Measurements from ENCODE around the gene TOGARAM1.

Gene TOGARAM1

GRCh38 chr14:44961554-44962333 lies at the start of gene TOGARAM1, which contains the start of gene KLHL28:
Gene TOGARAM1 (plus strand): TSS chr14:44962190. CDS start chr14:44962422, 232 bp downstream.
Gene KLHL28 (minus strand): TSS chr14:44961947. CDS start chr14:44945928, 16,019 bp downstream.
- DNase-seq = peak; percentile 100

GRCh38 chr14:44914849-44915248 lies 47.1 kb upstream of the TOGARAM1 start:
- DNase-seq = peak; percentile 31

- DNase-seq = no peak
Measured at GRCh38 chr14:44928793-44929192, 33.2 kb upstream of the TOGARAM1 start.

GRCh38 chr14:44935155-44935554 lies 26.8 kb upstream of the TOGARAM1 start:
- no peak for DNase-seq

GRCh38 chr14:44937547-44937946 lies 24.4 kb upstream of the TOGARAM1 start:
- no peak for DNase-seq

- peak; percentile 76 for DNase-seq
Measured at GRCh38 chr14:44940211-44940610, 21.8 kb upstream of the TOGARAM1 start.

- no peak for DNase-seq
Measured at GRCh38 chr14:44940944-44941343, 21.0 kb upstream of the TOGARAM1 start.

GRCh38 chr14:44941591-44941990 lies 20.4 kb upstream of the TOGARAM1 start:
- peak; percentile 52 for DNase-seq

- no peak for DNase-seq
Measured at GRCh38 chr14:44942436-44942835, 19.6 kb upstream of the TOGARAM1 start.

GRCh38 chr14:44944107-44944506 lies 17.9 kb upstream of the TOGARAM1 start:
- DNase-seq = no peak

GRCh38 chr14:44945264-44945663 lies 16.7 kb upstream of the TOGARAM1 start:
- peak; percentile 92 for DNase-seq

- no peak for DNase-seq
Measured at GRCh38 chr14:44951051-44951450, 10.9 kb upstream of the TOGARAM1 start.

GRCh38 chr14:44952391-44953110 lies 9.4 kb upstream of the TOGARAM1 start:
- DNase-seq = no peak

GRCh38 chr14:44954750-44955149 lies 7.2 kb upstream of the TOGARAM1 start:
- no peak for DNase-seq

- DNase-seq = no peak
Measured at GRCh38 chr14:44955528-44955927, 6.5 kb upstream of the TOGARAM1 start.

- no peak for DNase-seq
Measured at GRCh38 chr14:44956866-44957265, 5.1 kb upstream of the TOGARAM1 start.

GRCh38 chr14:44959538-44959937 lies 2.5 kb upstream of the TOGARAM1 start:
- no peak for DNase-seq

- no peak for DNase-seq
Measured at GRCh38 chr14:44960146-44960545, 1.8 kb upstream of the TOGARAM1 start.

GRCh38 chr14:44960646-44961045 lies 1.3 kb upstream of the TOGARAM1 start:
- no peak for DNase-seq

GRCh38 chr14:44961151-44961553 lies 838 bp upstream of the TOGARAM1 start:
- peak; percentile 56 for DNase-seq

- peak; percentile 14 for DNase-seq
Measured at GRCh38 chr14:44962334-44963043, 499 bp downstream of the TOGARAM1 start.

- no peak for DNase-seq
Measured at GRCh38 chr14:44963044-44963528, 1.1 kb downstream of the TOGARAM1 start.

- no peak for DNase-seq
Measured at GRCh38 chr14:44963775-44964380, 1.9 kb downstream of the TOGARAM1 start.
